ENCODE results near the gene IL22RA1.

GRCh38 chr1:24141311-24141997 lies 1.5 kb downstream of the IL22RA1 start:
- TF ChIP-seq CTCF (IDR thresholded peaks at IDR 0.05) = no peak
- no peak for TF ChIP-seq POLR2A (IDR thresholded peaks at IDR 0.05; ENCODE audit: low read length)
- TF ChIP-seq KDM1A (IDR thresholded peaks at IDR 0.05; ENCODE audit: low read depth) = no peak
- TF ChIP-seq SREBF2 (IDR thresholded peaks at IDR 0.05) = no peak
- TF ChIP-seq, protein P1, sequence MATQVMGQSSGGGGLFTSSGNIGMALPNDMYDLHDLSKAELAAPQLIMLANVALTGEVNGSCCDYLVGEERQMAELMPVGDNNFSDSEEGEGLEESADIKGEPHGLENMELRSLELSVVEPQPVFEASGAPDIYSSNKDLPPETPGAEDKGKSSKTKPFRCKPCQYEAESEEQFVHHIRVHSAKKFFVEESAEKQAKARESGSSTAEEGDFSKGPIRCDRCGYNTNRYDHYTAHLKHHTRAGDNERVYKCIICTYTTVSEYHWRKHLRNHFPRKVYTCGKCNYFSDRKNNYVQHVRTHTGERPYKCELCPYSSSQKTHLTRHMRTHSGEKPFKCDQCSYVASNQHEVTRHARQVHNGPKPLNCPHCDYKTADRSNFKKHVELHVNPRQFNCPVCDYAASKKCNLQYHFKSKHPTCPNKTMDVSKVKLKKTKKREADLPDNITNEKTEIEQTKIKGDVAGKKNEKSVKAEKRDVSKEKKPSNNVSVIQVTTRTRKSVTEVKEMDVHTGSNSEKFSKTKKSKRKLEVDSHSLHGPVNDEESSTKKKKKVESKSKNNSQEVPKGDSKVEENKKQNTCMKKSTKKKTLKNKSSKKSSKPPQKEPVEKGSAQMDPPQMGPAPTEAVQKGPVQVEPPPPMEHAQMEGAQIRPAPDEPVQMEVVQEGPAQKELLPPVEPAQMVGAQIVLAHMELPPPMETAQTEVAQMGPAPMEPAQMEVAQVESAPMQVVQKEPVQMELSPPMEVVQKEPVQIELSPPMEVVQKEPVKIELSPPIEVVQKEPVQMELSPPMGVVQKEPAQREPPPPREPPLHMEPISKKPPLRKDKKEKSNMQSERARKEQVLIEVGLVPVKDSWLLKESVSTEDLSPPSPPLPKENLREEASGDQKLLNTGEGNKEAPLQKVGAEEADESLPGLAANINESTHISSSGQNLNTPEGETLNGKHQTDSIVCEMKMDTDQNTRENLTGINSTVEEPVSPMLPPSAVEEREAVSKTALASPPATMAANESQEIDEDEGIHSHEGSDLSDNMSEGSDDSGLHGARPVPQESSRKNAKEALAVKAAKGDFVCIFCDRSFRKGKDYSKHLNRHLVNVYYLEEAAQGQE (IDR thresholded peaks at IDR 0.05) = no peak
- no peak for TF ChIP-seq NFE2L2 (conservative IDR thresholded peaks at IDR 0.05; ENCODE audit: low read length)
- TF ChIP-seq MAZ (IDR thresholded peaks at IDR 0.05; ENCODE audit: borderline replicate concordance, low read depth, low read length) = no peak
- no peak for TF ChIP-seq NPAS2 (CRISPR knock-in tag; IDR thresholded peaks at IDR 0.05; ENCODE audit: borderline replicate concordance)
- no peak for TF ChIP-seq MAX (IDR thresholded peaks at IDR 0.05)
- TF ChIP-seq MYC (IDR thresholded peaks at IDR 0.05; ENCODE audit: borderline replicate concordance, low read length) = no peak

Data from A549 (cell line).